GM13977 (cell line): Measurements from ENCODE around the gene EEFSEC.

Experiments used
- DNase-seq: peaks from one replicate; pipeline ENCODE4 v3.0.0; 2012; ENCODE audit warnings: low spot score
- CTCF ChIP-seq: IDR thresholded peaks from 2 replicates; pipeline ENCODE4 v1.5.1; 2012; ENCODE audit warnings: mild to moderate bottlenecking, control low read depth; ENCODE audit not compliant: insufficient read depth; ENCODE audit errors: extremely low read depth, missing control alignments
- in situ Hi-C: fragments of 300-500 bp; cut with MboI; formaldehyde crosslinking; loops from one replicate; pipeline ENCODE4 v1.12.0; 2022; ENCODE audit warnings: low sequenced_read_pairs, low pct_unique_long_range_greater_than_20kb, mixed read lengths, inconsistent platforms; ENCODE audit not compliant: unreplicated experiment

Gene EEFSEC

DNA sequence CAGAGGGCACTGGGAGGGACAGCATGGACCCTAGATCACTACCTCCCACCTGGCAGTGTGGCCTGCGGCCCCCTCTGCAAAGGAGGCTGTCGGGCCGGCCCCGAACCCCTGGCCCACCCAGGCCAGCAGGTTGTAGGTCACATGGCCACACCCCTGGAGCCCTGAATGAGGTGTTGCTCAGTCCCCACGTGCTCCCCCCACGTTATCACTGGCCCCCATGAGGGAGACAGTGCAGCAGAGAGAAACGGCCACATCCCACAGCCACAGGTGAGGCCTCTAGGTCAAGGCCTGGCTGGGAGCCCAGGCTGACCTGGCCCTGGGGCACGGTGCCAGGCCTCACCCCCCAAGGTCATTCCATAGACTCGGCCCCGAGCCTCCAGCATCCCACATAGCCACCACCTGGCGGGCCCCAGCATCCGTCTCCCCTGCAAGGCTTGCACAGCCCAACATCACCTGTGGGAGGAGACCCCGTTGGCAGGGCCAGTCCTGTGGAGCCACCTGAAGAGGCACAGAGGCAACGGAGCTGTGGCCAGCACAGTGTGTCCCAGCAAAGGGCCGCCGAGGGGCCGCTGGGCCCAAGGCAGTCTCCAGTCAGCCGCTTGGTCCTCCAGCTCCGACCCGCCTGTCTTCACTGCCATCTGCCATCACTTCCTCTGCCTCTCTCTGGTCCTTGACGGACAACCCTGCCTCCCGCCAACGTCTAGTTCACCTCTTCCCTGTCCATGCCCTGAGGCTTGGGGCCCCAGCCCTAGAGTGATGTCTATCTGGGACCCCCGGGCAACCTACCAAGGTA, 260.3 kb downstream of the EEFSEC start:
- TF ChIP-seq CTCF: no peak
- in situ Hi-C loops: no loop called here
- DNase-seq: no peak

DNA sequence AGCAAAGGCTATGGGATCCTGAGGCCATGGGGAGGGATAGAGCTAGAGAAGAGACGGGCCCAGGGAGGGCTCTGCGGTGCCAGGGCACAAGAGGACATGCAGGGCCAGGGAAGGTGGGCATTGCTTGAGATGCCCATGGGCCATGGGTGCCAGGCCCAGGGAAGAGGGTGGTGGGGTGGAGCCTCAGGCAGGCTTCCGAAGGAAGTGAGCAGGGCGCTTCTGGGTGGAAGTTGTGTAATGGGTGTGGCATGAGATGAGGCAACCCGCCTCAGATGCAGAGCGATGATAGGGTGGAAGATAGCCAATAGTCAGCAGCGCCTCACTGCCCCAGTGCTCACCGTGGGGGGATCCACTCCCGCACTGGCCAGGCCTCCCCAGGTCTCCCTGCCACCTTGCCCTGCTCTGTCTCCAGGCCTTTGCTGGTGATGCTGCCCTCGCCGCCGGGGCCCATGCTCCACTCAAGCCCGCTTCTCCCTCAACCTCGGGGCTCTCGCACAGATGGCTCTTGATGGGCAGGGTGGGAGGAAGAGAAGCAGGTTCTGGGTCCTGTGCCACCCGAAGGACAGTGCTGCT, 262.0 kb downstream of the EEFSEC start:
- DNase-seq: no peak
- in situ Hi-C loops: no loop called here
- no peak for TF ChIP-seq CTCF

DNA sequence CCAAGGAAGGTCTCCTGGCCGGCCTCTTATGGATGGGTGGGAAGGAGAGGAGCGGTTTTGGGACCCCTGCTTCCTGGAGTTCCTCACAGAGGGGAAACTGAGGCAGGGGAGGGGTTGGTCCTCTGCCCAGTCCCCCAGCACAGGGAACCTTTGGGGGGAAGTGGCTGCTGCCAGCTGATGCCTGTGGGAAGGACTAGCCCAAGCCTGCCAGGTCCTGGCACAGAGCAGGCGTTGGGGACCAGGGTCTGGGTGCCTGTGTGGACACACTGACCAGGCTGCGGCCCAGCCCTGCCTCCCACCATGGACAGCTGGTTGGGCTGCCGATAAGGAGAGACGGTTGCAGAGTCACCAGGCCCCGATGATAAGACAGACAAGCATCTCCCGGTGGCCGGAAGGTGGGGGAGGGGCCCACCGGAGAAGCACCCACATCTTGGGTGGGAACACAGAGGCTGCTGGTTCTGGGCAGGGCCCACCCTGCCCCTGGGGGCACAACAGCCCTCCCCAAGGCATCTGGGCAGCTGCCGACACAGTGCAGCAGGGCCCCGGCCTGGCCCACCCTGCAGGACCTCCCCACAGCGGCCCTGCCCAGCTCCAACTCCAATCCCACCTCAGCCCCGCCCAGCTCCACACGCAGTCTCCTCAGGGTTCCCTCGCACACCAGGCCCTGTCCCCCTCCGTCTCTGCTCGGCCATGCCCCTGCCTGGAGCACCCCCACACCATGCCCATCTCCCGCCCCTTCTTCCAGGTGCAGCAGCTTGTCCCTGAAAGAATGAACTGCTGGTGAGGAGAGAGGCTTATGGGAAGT, 262.7 kb downstream of the EEFSEC start:
- no peak for DNase-seq
- no peak for TF ChIP-seq CTCF
- in situ Hi-C loops: no loop called here

GRCh38 chr3:128416578-128417211, 263.4 kb downstream of the EEFSEC start:
- TF ChIP-seq CTCF: no peak
- no peak for DNase-seq
- in situ Hi-C loops: no loop called here

DNA sequence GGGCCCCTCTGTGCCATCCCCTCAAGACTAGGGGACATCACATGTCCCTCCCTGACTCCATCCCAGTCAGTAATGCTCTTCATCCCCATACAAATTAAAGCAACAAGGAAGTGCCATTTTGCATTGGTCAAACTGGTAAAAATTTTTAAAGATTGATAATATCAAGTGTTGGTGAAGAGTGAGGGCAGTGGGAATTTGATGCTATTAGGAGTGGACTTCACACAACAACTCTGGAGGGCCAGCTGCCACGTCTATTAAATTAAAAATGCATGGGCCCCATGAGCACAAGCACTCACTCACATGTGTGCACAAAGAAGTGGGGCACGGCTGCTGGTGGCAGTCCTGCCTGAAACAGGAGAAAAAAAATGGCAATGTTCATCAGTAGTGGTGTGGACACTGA, 265.6 kb downstream of the EEFSEC start:
- in situ Hi-C loops: no loop called here
- TF ChIP-seq CTCF: no peak
- no peak for DNase-seq

GRCh38 chr3:128419311-128419710, 266.0 kb downstream of the EEFSEC start:
- in situ Hi-C loops: no loop called here
- no peak for DNase-seq
- TF ChIP-seq CTCF: no peak
